Measurements from ENCODE around the gene TADA2B.
"Not testable (repeated sequence)": the region's sequence is repeated elsewhere in the genome, so short reads cannot be mapped to it uniquely, and the experiment has no call there.

The TADA2B gene

GRCh38 chr4:7075962-7076695 lies 33.0 kb downstream of the TADA2B start:
- in situ Hi-C loops (cut with HindIII; ENCODE audit: low sequenced_read_pairs) = no loop called here

GRCh38 chr4:7076696-7077082 lies 33.5 kb downstream of the TADA2B start:
- in situ Hi-C loops (cut with HindIII; ENCODE audit: low sequenced_read_pairs) = no loop called here

GRCh38 chr4:7077371-7077770 lies 34.2 kb downstream of the TADA2B start:
- in situ Hi-C loops (cut with HindIII; ENCODE audit: low sequenced_read_pairs) = no loop called here

GRCh38 chr4:7078025-7078424 lies 34.9 kb downstream of the TADA2B start:
- in situ Hi-C loops (cut with HindIII; ENCODE audit: low sequenced_read_pairs) = no loop called here

- in situ Hi-C loops (cut with HindIII; ENCODE audit: low sequenced_read_pairs) = not testable (repeated sequence)
These were observed 36.3 kb downstream of the TADA2B start for GRCh38 chr4:7079483-7079882.

GRCh38 chr4:7079909-7080308 lies 36.7 kb downstream of the TADA2B start:
- in situ Hi-C loops (cut with HindIII; ENCODE audit: low sequenced_read_pairs) = loop anchor here (5.0 kb wide), 1 partner anchor 58 kb away; no protein-coding TSS in a partner anchor

DNA sequence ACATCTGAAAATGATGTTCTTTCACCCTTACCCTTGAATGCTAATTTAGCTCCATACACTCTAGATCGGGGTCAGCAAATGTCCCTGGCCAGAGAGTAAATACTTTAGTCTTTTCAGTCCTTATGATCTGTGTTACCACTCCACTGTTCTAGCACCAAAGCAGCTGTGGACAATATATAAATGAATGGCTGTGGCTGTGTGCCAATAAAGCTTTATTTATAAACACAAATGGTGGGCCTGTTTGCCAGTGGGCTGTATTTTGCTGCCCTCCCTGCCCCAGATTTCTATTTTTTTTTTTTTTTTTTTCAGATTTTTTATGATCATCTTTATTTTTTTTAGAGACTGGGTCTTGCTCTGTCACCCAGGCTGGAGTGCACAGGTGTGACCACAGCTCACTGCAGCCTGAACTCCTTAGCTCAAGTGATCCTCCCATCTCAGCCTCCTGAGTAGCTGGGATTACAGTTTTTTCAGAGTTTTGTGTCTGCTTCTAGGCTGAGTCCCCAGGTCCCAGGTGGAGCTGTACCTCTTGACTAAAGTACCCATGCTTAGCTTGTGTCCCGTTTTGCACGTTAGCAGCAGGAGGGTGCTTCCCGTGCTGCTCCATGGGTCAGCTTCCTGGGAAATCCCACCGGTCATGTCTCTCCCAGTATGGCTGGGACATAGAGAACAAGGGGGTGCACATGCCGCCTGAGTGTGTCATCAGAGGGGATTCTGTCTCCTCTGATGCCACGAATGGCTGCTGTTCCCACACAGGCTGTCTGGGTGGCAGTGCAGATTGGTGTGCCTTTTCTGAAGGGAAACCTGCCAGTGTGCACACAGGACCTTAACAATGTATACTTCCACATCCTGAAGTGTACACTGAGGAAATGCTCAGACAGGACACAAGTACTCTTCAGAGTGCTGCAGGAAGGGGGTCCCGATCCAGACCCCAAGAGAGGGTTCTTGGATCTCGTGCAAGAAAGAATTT lies 40.7 kb downstream of the TADA2B start:
- in situ Hi-C loops (cut with HindIII; ENCODE audit: low sequenced_read_pairs) = loop anchor here (5.0 kb wide), 1 partner anchor 62 kb away; no protein-coding TSS in a partner anchor

GRCh38 chr4:7084564-7084961 lies 41.4 kb downstream of the TADA2B start:
- in situ Hi-C loops (cut with HindIII; ENCODE audit: low sequenced_read_pairs) = loop anchor here (5.0 kb wide), 1 partner anchor 62 kb away; no protein-coding TSS in a partner anchor

GRCh38 chr4:7086384-7086783 lies 43.2 kb downstream of the TADA2B start:
- in situ Hi-C loops (cut with HindIII; ENCODE audit: low sequenced_read_pairs) = no loop called here

- in situ Hi-C loops (cut with HindIII; ENCODE audit: low sequenced_read_pairs) = no loop called here
These were observed 43.9 kb downstream of the TADA2B start for GRCh38 chr4:7087036-7087435.

DNA sequence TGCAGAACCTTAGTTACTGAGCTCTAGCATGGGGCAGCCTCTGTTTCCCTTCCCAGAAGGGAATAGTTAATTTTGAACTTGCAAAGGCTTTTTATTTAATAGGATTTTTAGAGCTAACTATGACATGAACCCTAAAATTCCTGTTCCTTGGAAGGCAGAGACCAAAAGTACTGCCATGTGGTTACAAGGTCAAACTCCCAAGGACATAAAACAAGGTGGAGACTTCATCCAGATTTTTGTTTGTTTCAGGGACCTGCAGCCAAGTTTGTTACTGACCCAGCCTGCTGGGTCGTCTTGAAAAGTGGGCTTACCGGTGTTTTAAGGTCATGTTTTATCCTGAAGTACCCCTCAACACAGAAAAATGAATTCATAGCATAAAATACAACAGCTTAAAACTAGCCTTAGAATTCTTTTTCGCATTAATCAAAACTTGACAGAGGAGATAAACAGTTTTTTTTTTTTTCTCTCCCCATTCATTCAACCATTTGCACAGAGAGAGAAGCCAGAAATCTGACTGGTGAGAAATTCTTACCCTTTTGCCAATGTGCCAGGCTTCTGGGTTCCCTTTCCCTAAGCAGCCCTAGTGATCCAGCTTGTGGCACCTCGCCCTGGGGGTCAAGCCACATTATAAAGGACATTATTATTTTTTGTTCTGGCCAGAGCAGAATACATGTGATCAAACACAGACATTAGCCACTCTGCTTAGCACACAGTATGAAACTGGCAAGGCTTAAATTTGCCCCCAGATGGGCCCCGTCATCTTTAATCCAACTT lies 46.2 kb downstream of the TADA2B start:
- in situ Hi-C loops (cut with HindIII; ENCODE audit: low sequenced_read_pairs) = no loop called here

DNA sequence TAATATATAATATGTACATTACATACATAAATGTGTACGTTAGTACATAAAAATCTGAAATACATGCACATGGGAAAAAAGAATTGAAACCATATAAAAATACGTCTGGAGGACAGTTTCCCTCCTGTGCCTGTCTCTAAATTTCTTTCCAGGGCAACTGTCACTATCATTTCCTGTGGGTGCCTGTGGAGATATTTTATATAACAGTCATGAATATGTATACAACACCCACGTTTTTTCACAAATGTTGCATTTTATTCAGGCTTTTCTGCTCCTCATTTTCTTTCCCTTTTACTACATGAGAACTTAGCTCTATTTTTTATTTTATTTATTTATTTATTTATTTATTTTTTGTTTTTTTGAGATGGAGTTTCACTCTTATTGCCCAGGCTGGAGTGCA lies 48.9 kb downstream of the TADA2B start:
- in situ Hi-C loops (cut with HindIII; ENCODE audit: low sequenced_read_pairs) = no loop called here

DNA sequence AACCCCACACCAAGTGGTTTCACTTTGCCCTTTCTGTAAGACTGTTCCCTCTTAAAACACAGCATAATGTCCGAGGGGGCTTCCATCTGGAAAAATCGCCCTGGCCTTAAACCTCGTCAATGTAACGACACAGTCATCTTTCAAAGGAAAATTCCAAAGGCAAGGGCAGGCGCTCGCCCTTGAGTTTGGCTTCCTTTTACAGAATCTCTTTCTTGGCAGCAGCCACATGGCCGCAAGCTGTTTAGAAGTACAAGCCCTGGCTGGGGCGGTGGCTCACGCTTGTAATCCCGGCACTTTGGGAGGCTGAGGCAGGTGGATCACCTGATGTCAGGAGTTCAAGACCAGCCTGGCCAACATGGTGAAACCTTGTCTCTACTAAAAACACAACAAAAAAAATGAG lies 51.7 kb downstream of the TADA2B start:
- in situ Hi-C loops (cut with HindIII; ENCODE audit: low sequenced_read_pairs) = no loop called here

DNA sequence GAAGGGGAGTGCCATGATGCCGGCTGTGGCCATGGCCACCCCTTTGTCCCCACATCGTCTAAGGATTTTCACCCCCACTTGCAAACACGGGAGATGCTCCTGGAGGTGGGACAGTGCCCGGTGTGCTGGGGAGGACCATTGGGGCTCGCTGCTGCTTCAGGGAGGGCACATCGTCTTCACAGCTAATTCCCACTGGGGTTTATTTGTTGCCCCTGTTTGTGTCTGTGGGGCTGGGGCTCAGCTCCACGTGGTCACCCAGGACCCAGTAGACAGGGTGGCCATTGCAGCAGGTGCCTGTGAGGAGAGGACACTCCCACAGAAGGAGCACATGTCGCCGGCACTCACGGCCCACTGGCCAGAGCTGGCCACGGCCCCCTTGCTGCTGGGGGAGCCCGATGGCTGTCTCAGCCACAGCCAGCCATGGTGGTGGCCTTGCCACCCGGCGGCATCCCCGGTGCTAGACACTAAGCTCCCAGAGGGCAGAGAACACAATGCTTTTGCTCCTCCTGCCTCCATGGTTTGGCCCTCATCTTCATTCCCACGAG lies 52.5 kb downstream of the TADA2B start:
- in situ Hi-C loops (cut with HindIII; ENCODE audit: low sequenced_read_pairs) = no loop called here

DNA sequence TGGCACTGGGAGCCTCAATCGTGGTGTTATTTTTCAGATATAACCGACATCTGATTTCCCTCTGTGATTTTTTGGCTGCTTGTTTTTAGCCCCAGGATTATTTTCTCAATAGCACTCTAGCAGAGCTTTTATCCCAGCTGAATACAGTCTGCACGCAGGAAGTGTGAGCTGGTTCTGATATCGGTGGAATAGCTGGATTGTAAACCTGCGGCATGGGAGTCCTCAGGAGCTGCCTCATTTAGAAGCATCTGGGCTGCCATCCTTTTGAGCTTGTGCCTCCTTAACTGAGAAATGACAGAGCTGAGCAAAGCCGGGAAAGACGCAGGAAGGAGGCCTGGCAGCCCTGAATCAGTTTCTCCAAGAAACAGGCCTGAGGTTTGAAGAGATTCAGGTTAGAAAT lies 53.1 kb downstream of the TADA2B start:
- in situ Hi-C loops (cut with HindIII; ENCODE audit: low sequenced_read_pairs) = no loop called here

DNA sequence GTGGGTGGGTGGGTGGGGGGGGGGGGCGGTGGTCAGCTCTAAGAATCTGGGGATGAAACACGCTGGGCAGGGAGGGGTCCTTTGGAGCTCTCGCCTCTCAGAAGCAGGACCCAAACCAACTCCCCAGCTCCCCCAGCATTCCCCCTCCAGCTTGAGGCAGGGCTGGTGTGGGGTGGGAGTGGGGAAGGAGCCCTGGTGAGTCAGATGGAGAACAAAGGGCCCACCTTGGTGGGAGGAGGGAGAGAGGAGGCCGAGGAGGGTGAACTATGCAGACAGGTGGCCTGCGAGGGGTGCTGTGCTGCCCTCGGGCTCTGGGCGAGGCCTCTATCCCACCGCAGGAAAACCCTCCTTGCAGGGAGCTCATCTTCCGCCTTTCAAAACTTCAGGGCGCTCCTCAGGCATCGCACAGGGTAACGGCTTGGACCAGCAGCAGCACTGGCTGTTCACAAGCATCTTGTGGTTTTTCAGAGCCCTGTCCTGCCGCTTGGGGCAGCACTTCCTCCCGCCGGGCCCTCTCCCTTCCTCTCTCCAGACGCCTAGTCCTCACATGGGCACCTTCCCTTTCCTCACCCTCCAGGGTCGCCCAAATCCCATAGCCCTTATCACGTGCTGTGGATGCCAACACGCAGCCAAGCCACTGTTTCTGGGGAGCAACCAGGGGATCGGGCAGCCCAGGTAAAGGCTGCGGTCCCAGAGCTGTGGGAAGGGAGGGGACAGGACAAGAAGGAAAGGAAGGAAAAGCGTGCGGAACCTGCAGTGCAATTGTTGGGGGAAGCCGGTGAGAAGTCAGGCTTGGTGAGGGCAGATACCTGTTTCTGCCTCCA lies 58.7 kb downstream of the TADA2B start:
- in situ Hi-C loops (cut with HindIII; ENCODE audit: low sequenced_read_pairs) = no loop called here

DNA sequence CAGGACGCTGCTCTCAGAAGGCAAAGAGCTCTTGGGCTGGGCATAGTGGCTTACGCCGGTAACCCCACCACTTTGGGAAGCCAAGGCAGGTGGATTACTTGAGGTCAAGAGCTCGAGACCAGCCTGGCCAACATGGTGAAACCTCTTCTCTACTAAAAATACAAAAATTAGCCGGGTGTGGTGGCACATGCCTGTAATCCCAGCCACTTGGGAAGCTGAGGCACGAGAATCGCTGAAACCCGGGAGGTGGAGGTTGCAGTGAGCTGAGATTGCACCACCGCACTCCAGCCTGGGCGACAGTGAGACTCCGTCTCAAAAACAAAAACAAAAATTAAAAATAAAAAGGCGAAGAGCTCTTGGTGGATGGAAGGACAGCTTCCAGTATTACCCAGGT lies 59.3 kb downstream of the TADA2B start:
- in situ Hi-C loops (cut with HindIII; ENCODE audit: low sequenced_read_pairs) = not testable (repeated sequence)

DNA sequence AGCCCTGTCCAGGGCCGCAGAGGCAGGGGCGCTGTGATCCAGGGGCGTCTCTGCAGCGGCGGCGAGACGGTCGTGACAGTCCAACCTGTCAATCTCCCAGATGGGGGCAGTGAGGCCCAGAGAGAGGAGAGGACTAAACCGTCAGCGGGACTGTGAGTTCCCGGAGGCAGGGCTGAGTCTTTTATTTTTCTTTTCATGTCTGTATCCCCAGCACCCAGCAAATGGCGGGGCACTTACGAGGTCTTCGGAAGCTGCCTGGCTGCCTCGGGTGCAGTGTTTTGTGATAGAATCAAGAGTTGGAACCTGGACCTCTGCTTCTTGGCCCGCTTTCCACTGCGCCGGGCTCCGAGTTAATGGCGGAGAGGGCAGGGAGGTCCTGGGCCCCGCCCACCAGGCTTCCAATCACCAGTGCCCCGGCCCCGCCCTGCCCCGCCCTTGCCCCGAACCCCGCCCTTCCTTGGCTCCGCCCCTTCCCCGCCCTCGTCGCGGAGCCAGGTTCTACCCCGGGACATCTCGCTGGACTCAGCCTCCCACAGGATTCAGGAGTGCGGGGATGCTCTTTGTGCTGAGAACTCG lies 59.9 kb downstream of the TADA2B start:
- in situ Hi-C loops (cut with HindIII; ENCODE audit: low sequenced_read_pairs) = no loop called here

DNA sequence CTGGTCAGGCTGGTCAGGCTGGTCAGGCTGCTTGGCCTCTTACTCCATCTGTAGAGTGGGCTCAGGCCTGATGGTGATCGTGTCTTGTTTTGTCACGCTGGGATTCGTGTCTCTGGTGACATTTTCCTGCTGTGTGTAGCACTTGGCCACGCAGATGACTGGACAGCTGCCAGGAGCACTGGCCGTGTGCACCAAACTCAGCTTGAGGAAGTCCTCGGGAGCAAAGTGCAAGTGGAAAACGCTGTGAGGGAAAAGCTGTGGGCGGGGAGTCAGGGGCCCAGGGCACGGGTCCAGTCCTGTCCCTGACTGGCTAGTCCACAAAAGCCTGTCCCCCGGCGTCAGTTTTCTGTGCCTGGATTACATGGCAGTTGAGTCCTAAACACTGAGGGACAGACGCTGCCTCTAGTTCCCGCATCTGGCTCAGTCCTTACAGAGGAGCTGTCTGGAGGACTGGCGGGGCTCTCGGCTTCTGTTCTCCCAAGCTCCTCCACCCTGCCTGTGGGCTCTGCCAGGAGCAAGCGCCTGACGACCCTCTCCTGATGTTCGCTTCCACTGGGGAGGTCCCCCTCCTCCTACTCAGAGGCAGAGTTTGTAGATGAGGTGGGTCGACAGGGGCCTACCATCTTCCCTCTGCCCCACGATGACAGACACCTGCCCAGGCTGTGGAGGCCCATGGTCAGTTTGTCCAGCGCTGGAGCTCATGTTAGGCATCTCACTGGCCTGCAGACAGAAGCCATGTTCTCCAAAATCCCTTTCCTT lies 60.6 kb downstream of the TADA2B start:
- in situ Hi-C loops (cut with HindIII; ENCODE audit: low sequenced_read_pairs) = no loop called here
